Measurements from ENCODE around the gene METTL21C. TPM values are rescaled to one million over a fixed set of nuclear protein-coding genes. Genes with fewer than 3 reads are reported as not detected.

Gene METTL21C
- polyA plus RNA-seq, 3 donors, result not detected

Other genes starting within 250 kb of the METTL21C start
- gene TPP2, start 98.1 kb downstream of the METTL21C start, polyA plus RNA-seq, result 10 to 100 TPM; 13.1 to 18.9 (median 16.1) TPM
- gene TEX30, start 78.7 kb upstream of the METTL21C start, polyA plus RNA-seq, result 10 to 100 TPM in 1 of 3 donors, 1 to 10 TPM in 2; 3.1 to 11.8 (median 8.2) TPM
- 1 to 10 TPM; 1.3 to 6.1 (median 2.9) TPM for gene POGLUT2, start 103.9 kb upstream of the METTL21C start, polyA plus RNA-seq
- gene BIVM, start 104.1 kb upstream of the METTL21C start, polyA plus RNA-seq, result 10 to 100 TPM in 1 of 3 donors, 1 to 10 TPM in 2; 6.3 to 13.8 (median 6.7) TPM
- gene ERCC5, start 151.0 kb upstream of the METTL21C start, polyA plus RNA-seq, result 10 to 100 TPM; 25.1 to 45.5 (median 30.0) TPM

Measured in adipose tissue (tissue), 3 donors.